HL-60 (cell line): ENCODE results near the gene ACOX3.

Source experiments
- DNase-seq, 2 experiments: peaks; one replicate each; pipeline ENCODE4 v3.0.0-alpha.2; 2010 to 2020; ENCODE audit warnings: low read depth in 1 of 2, low spot score in 1 of 2
- H3K27ac ChIP-seq: fragments of 250-450 bp; sonication (Bioruptor Pico); replicated peaks from 2 replicates; pipeline ENCODE4 v1.5.1; 2020; ENCODE audit warnings: mild to moderate bottlenecking, moderate library complexity
- H3K27me3 ChIP-seq: fragments of 250-450 bp; sonication (Bioruptor Pico); 2 replicates; pipeline ENCODE4 v1.5.1; 2021; ENCODE audit warnings: mild to moderate bottlenecking, moderate library complexity; ENCODE audit not compliant: insufficient read depth, poor library complexity, severe bottlenecking
- H3K4me3 ChIP-seq: replicated peaks from 2 replicates; pipeline ENCODE4 v1.5.1; 2011; ENCODE audit warnings: mild to moderate bottlenecking, control low read depth, low read length; ENCODE audit not compliant: insufficient read depth
- CTCF ChIP-seq: IDR thresholded peaks from one replicate; pipeline ENCODE4 v1.5.1; 2011; ENCODE audit warnings: low read length, control low read depth, inconsistent platforms; ENCODE audit not compliant: insufficient read depth
- GABPA ChIP-seq: IDR thresholded peaks from 2 replicates; pipeline ENCODE4 v1.6.1; 2012; ENCODE audit warnings: low read depth
- POLR2AphosphoS5 ChIP-seq: IDR thresholded peaks from 2 replicates; pipeline ENCODE4 v1.6.1; 2012; ENCODE audit warnings: low read depth
- REST ChIP-seq: IDR thresholded peaks from 2 replicates; pipeline ENCODE4 v1.6.1; 2012; ENCODE audit warnings: low read depth; ENCODE audit not compliant: insufficient replicate concordance
- SPI1 ChIP-seq: IDR thresholded peaks from 2 replicates; pipeline ENCODE4 v1.6.1; 2012; ENCODE audit warnings: low read depth, mild to moderate bottlenecking, borderline replicate concordance

Gene ACOX3

GRCh38 chr4:8324640-8325239 is 115.8 kb downstream of the ACOX3 start:
- DNase-seq, result no peak
- no peak overlapping the region for H3K27ac ChIP-seq
- H3K27me3 ChIP-seq, result no peaks in the 10 kb centered on the region
- no peak for TF ChIP-seq SPI1
- no peak for TF ChIP-seq POLR2AphosphoS5
- no peak for TF ChIP-seq REST
- no peak for TF ChIP-seq CTCF
- no peak for TF ChIP-seq GABPA
- no peak overlapping the region for H3K4me3 ChIP-seq

GRCh38 chr4:8323947-8324555 is 116.5 kb downstream of the ACOX3 start:
- H3K4me3 ChIP-seq, result no peak overlapping the region
- H3K27ac ChIP-seq, result no peak overlapping the region
- DNase-seq, result no peak
- H3K27me3 ChIP-seq, result no peaks in the 10 kb centered on the region
- TF ChIP-seq REST (no peak), GABPA (no peak), CTCF (no peak), POLR2AphosphoS5 (no peak), SPI1 (no peak)

GRCh38 chr4:8322794-8323704 is 117.5 kb downstream of the ACOX3 start:
- no peak for DNase-seq
- TF ChIP-seq SPI1 (no peak), GABPA (no peak), REST (no peak), CTCF (no peak), POLR2AphosphoS5 (no peak)

More at GRCh38 chr4:8322794-8323704, 117.5 kb downstream of the ACOX3 start:
- no peak overlapping the region for H3K27ac ChIP-seq
- no peak overlapping the region for H3K4me3 ChIP-seq
- no peaks in the 10 kb centered on the region for H3K27me3 ChIP-seq
